ENCODE data around the gene RCOR1.
A peak's percentile ranks its signal among the peaks of the same experiment; 100 is the strongest.

The RCOR1 gene

GRCh38 chr14:102722646-102723045, 130.2 kb downstream of the RCOR1 start:
- H3K4me3 ChIP-seq (replicated peaks; ENCODE audit: low read depth, low read length), result no peak overlapping the region
- no peak for DNase-seq (ENCODE audit: low read depth)
- no peak for TF ChIP-seq CTCF (IDR thresholded peaks at IDR 0.05; ENCODE audit: low read length, missing control alignments)

GRCh38 chr14:102723650-102724049, 131.2 kb downstream of the RCOR1 start:
- no peak for DNase-seq (ENCODE audit: low read depth)
- no peak for TF ChIP-seq CTCF (IDR thresholded peaks at IDR 0.05; ENCODE audit: low read length, missing control alignments)
- H3K4me3 ChIP-seq (replicated peaks; ENCODE audit: low read depth, low read length), result no peak overlapping the region

GRCh38 chr14:102726191-102726949, 133.9 kb downstream of the RCOR1 start:
- no peak overlapping the region for H3K4me3 ChIP-seq (replicated peaks; ENCODE audit: low read depth, low read length)
- DNase-seq (ENCODE audit: low read depth), result no peak
- TF ChIP-seq CTCF (IDR thresholded peaks at IDR 0.05; ENCODE audit: low read length, missing control alignments), result no peak

GRCh38 chr14:102727336-102728095, 135.1 kb downstream of the RCOR1 start:
- DNase-seq (ENCODE audit: low read depth), result peak; percentile 13
- TF ChIP-seq CTCF (IDR thresholded peaks at IDR 0.05; ENCODE audit: low read length, missing control alignments), result no peak

GRCh38 chr14:102728501-102728900, 136.1 kb downstream of the RCOR1 start:
- H3K4me3 ChIP-seq (replicated peaks; ENCODE audit: low read depth, low read length), result no peak overlapping the region
- TF ChIP-seq CTCF (IDR thresholded peaks at IDR 0.05; ENCODE audit: low read length, missing control alignments), result no peak
- no peak for DNase-seq (ENCODE audit: low read depth)

More at GRCh38 chr14:102727336-102728095, 135.1 kb downstream of the RCOR1 start:
- H3K4me3 ChIP-seq (replicated peaks; ENCODE audit: low read depth, low read length), result no peak overlapping the region

- no peak for TF ChIP-seq CTCF (IDR thresholded peaks at IDR 0.05; ENCODE audit: low read length, missing control alignments)
- no peak for DNase-seq (ENCODE audit: low read depth)
- H3K4me3 ChIP-seq (replicated peaks; ENCODE audit: low read depth, low read length), result no peak overlapping the region
These were observed 136.8 kb downstream of the RCOR1 start for GRCh38 chr14:102729268-102729667.

Data from fibroblast of pulmonary artery (primary cell).